ENCODE data around the gene LTBR.

The LTBR gene

GRCh38 chr12:6407236-6407954 lies 23.4 kb downstream of the LTBR start:
- POLR2A ChIA-PET: interaction anchor here (0.6 kb wide), 1 partner anchor 24 kb away, joined by 3 read pairs; the partner anchor contains the start of gene LTBR
- CTCF ChIA-PET: no interaction called here
- DNase-seq: no peak
- no peaks in the 10 kb centered on the region for H3K36me3 ChIP-seq (ENCODE audit: control insufficient read depth in 4 of 4, insufficient read depth in 4 of 4, low read length in 3 of 4)
- no peaks in the 10 kb centered on the region for H3K27me3 ChIP-seq (replicated peaks in 2 of 5; ENCODE audit: control insufficient read depth in 4 of 5, insufficient read depth in 5 of 5, low read length in 4 of 5)
- H3K27ac ChIP-seq (ENCODE audit: insufficient read depth in 1 of 2, low read depth in 1 of 2, low read length in 2 of 2, poor library complexity in 1 of 2, severe bottlenecking in 2 of 2): no peak overlapping the region
- H3K9me3 ChIP-seq (ENCODE audit: control extremely low read depth in 1 of 5, control insufficient read depth in 4 of 5, insufficient read depth in 2 of 5, low read depth in 1 of 5, low read length in 4 of 5): no peaks in the 10 kb centered on the region
- 97% methylated on average over 3 of the region's 10 CpGs for WGBS (ENCODE audit: insufficient coverage)
- H3K4me3 ChIP-seq (ENCODE audit: control insufficient read depth in 1 of 7, extremely low read depth in 1 of 7, insufficient read depth in 4 of 7, low read depth in 2 of 7, low read length in 6 of 7): no peak overlapping the region
- no peaks in the 10 kb centered on the region for H3K4me1 ChIP-seq (ENCODE audit: control extremely low read depth in 1 of 4, control insufficient read depth in 4 of 4, insufficient read depth in 4 of 4, low read length in 3 of 4)

GRCh38 chr12:6416596-6416995 lies 32.6 kb downstream of the LTBR start:
- CTCF ChIA-PET: interaction anchor here (0.6 to 2.5 kb wide), 5 partner anchors 49 to 121 kb away, joined by 3 to 9 read pairs (median 5); no protein-coding TSS in a partner anchor

GRCh38 chr12:6418796-6419195 lies 34.8 kb downstream of the LTBR start:
- CTCF ChIA-PET: interaction anchor here (1.5 to 2.5 kb wide), 4 partner anchors 9 to 119 kb away, joined by 3 to 11 read pairs (median 6); no protein-coding TSS in a partner anchor
- WGBS (ENCODE audit: insufficient coverage): 93% methylated on average over 6 of the region's 6 CpGs
- POLR2A ChIA-PET: no interaction called here

More at GRCh38 chr12:6416596-6416995, 32.6 kb downstream of the LTBR start:
- no peak overlapping the region for H3K4me3 ChIP-seq (ENCODE audit: control insufficient read depth in 1 of 7, extremely low read depth in 1 of 7, insufficient read depth in 4 of 7, low read depth in 2 of 7, low read length in 6 of 7)
- no peak for DNase-seq
- POLR2A ChIA-PET: no interaction called here
- H3K4me1 ChIP-seq (ENCODE audit: control extremely low read depth in 1 of 4, control insufficient read depth in 4 of 4, insufficient read depth in 4 of 4, low read length in 3 of 4): peaks cover 0 to 7% (median 3%) of the 10 kb centered on the region in 4 experiments
- H3K27ac ChIP-seq (ENCODE audit: insufficient read depth in 1 of 2, low read depth in 1 of 2, low read length in 2 of 2, poor library complexity in 1 of 2, severe bottlenecking in 2 of 2): no peak overlapping the region
- 63% methylated on average over 3 of the region's 3 CpGs for WGBS (ENCODE audit: insufficient coverage)
- H3K9me3 ChIP-seq (ENCODE audit: control extremely low read depth in 1 of 5, control insufficient read depth in 4 of 5, insufficient read depth in 2 of 5, low read depth in 1 of 5, low read length in 4 of 5): no peaks in the 10 kb centered on the region
- H3K36me3 ChIP-seq (ENCODE audit: control insufficient read depth in 4 of 4, insufficient read depth in 4 of 4, low read length in 3 of 4): no peaks in the 10 kb centered on the region
- H3K27me3 ChIP-seq (replicated peaks in 2 of 5; ENCODE audit: control insufficient read depth in 4 of 5, insufficient read depth in 5 of 5, low read length in 4 of 5): no peaks in the 10 kb centered on the region

GRCh38 chr12:6420364-6420763 lies 36.4 kb downstream of the LTBR start:
- H3K27ac ChIP-seq (ENCODE audit: insufficient read depth in 1 of 2, low read depth in 1 of 2, low read length in 2 of 2, poor library complexity in 1 of 2, severe bottlenecking in 2 of 2): no peak overlapping the region
- H3K4me1 ChIP-seq (ENCODE audit: control extremely low read depth in 1 of 4, control insufficient read depth in 4 of 4, insufficient read depth in 4 of 4, low read length in 3 of 4): peaks cover 4 to 20% (median 14%) of the 10 kb centered on the region in 4 experiments
- POLR2A ChIA-PET: no interaction called here
- H3K9me3 ChIP-seq (ENCODE audit: control extremely low read depth in 1 of 5, control insufficient read depth in 4 of 5, insufficient read depth in 2 of 5, low read depth in 1 of 5, low read length in 4 of 5): no peaks in the 10 kb centered on the region
- CTCF ChIA-PET: interaction anchor here (0.5 to 2.3 kb wide), 4 partner anchors 45 to 606 kb away, joined by 3 to 11 read pairs (median 4); no protein-coding TSS in a partner anchor
- WGBS (ENCODE audit: insufficient coverage): 100% methylated on average over 1 of the region's 4 CpGs
- H3K36me3 ChIP-seq (ENCODE audit: control insufficient read depth in 4 of 4, insufficient read depth in 4 of 4, low read length in 3 of 4): no peaks in the 10 kb centered on the region
- no peak for DNase-seq
- H3K27me3 ChIP-seq (replicated peaks in 2 of 5; ENCODE audit: control insufficient read depth in 4 of 5, insufficient read depth in 5 of 5, low read length in 4 of 5): no peaks in the 10 kb centered on the region
- H3K4me3 ChIP-seq (ENCODE audit: control insufficient read depth in 1 of 7, extremely low read depth in 1 of 7, insufficient read depth in 4 of 7, low read depth in 2 of 7, low read length in 6 of 7): no peak overlapping the region

More at GRCh38 chr12:6418796-6419195, 34.8 kb downstream of the LTBR start:
- H3K4me1 ChIP-seq (ENCODE audit: control extremely low read depth in 1 of 4, control insufficient read depth in 4 of 4, insufficient read depth in 4 of 4, low read length in 3 of 4): peaks cover 2 to 10% (median 5%) of the 10 kb centered on the region in 4 experiments
- no peak for DNase-seq
- no peak overlapping the region for H3K4me3 ChIP-seq (ENCODE audit: control insufficient read depth in 1 of 7, extremely low read depth in 1 of 7, insufficient read depth in 4 of 7, low read depth in 2 of 7, low read length in 6 of 7)
- no peaks in the 10 kb centered on the region for H3K27me3 ChIP-seq (replicated peaks in 2 of 5; ENCODE audit: control insufficient read depth in 4 of 5, insufficient read depth in 5 of 5, low read length in 4 of 5)
- no peaks in the 10 kb centered on the region for H3K36me3 ChIP-seq (ENCODE audit: control insufficient read depth in 4 of 4, insufficient read depth in 4 of 4, low read length in 3 of 4)
- no peak overlapping the region for H3K27ac ChIP-seq (ENCODE audit: insufficient read depth in 1 of 2, low read depth in 1 of 2, low read length in 2 of 2, poor library complexity in 1 of 2, severe bottlenecking in 2 of 2)
- H3K9me3 ChIP-seq (ENCODE audit: control extremely low read depth in 1 of 5, control insufficient read depth in 4 of 5, insufficient read depth in 2 of 5, low read depth in 1 of 5, low read length in 4 of 5): no peaks in the 10 kb centered on the region

GRCh38 chr12:6423267-6424007 lies 39.5 kb downstream of the LTBR start:
- H3K4me3 ChIP-seq (ENCODE audit: control insufficient read depth in 1 of 7, extremely low read depth in 1 of 7, insufficient read depth in 4 of 7, low read depth in 2 of 7, low read length in 6 of 7): no peak overlapping the region
- no peaks in the 10 kb centered on the region for H3K27me3 ChIP-seq (replicated peaks in 2 of 5; ENCODE audit: control insufficient read depth in 4 of 5, insufficient read depth in 5 of 5, low read length in 4 of 5)
- ChIA-PET CTCF (interaction anchor here (0.6 to 9.2 kb wide), 22 partner anchors 10 to 127 kb away, joined by 3 to 197 read pairs (median 6); partner anchors contain the start of genes CD27, GAPDH, MRPL51 and TAPBPL), POLR2A (interaction anchor here (0.6 to 2.1 kb wide), 4 partner anchors 42 to 116 kb away, joined by 3 to 5 read pairs (median 4); partner anchors contain the start of genes MRPL51 and VAMP1)
- peak; percentile 91 to 96 (median 95) for DNase-seq
- H3K4me1 ChIP-seq (ENCODE audit: control extremely low read depth in 1 of 4, control insufficient read depth in 4 of 4, insufficient read depth in 4 of 4, low read length in 3 of 4): peaks cover 0 to 39% (median 33%) of the 10 kb centered on the region in 4 experiments
- no peaks in the 10 kb centered on the region for H3K9me3 ChIP-seq (ENCODE audit: control extremely low read depth in 1 of 5, control insufficient read depth in 4 of 5, insufficient read depth in 2 of 5, low read depth in 1 of 5, low read length in 4 of 5)
- 10% methylated on average over 6 of the region's 9 CpGs for WGBS (ENCODE audit: insufficient coverage)
- H3K36me3 ChIP-seq (ENCODE audit: control insufficient read depth in 4 of 4, insufficient read depth in 4 of 4, low read length in 3 of 4): no peaks in the 10 kb centered on the region
- H3K27ac ChIP-seq (ENCODE audit: insufficient read depth in 1 of 2, low read depth in 1 of 2, low read length in 2 of 2, poor library complexity in 1 of 2, severe bottlenecking in 2 of 2): no peak overlapping the region

- ChIA-PET POLR2A (interaction anchor here (0.6 to 2.1 kb wide), 4 partner anchors 41 to 116 kb away, joined by 3 to 5 read pairs (median 4); partner anchors contain the start of genes MRPL51 and VAMP1), CTCF (interaction anchor here (0.8 to 9.2 kb wide), 19 partner anchors 10 to 127 kb away, joined by 3 to 197 read pairs (median 9); partner anchors contain the start of genes CD27, GAPDH, MRPL51 and TAPBPL)
- Histone ChIP-seq H3K27ac (ENCODE audit: insufficient read depth in 1 of 2, low read depth in 1 of 2, low read length in 2 of 2, poor library complexity in 1 of 2, severe bottlenecking in 2 of 2) (no peak overlapping the region), H3K4me3 (ENCODE audit: control insufficient read depth in 1 of 7, extremely low read depth in 1 of 7, insufficient read depth in 4 of 7, low read depth in 2 of 7, low read length in 6 of 7) (no peak overlapping the region), H3K4me1 (ENCODE audit: control extremely low read depth in 1 of 4, control insufficient read depth in 4 of 4, insufficient read depth in 4 of 4, low read length in 3 of 4) (peaks cover 0 to 39% (median 33%) of the 10 kb centered on the region in 4 experiments), H3K9me3 (ENCODE audit: control extremely low read depth in 1 of 5, control insufficient read depth in 4 of 5, insufficient read depth in 2 of 5, low read depth in 1 of 5, low read length in 4 of 5) (no peaks in the 10 kb centered on the region), H3K36me3 (ENCODE audit: control insufficient read depth in 4 of 4, insufficient read depth in 4 of 4, low read length in 3 of 4) (no peaks in the 10 kb centered on the region), H3K27me3 (replicated peaks in 2 of 5; ENCODE audit: control insufficient read depth in 4 of 5, insufficient read depth in 5 of 5, low read length in 4 of 5) (no peaks in the 10 kb centered on the region)
- 62% methylated on average over 6 of the region's 6 CpGs for WGBS (ENCODE audit: insufficient coverage)
- DNase-seq: no peak
Measured at GRCh38 chr12:6424008-6424347, 40.0 kb downstream of the LTBR start.

All from common myeloid progenitor, CD34-positive (primary cell).